ENCODE results near the gene ADAD2. TPM values are rescaled to one million over a fixed set of nuclear protein-coding genes. Genes with fewer than 3 reads are reported as not detected.

Gene ADAD2
- total RNA-seq, 1 donor from 2014 or later = 0.87 TPM

DNA sequence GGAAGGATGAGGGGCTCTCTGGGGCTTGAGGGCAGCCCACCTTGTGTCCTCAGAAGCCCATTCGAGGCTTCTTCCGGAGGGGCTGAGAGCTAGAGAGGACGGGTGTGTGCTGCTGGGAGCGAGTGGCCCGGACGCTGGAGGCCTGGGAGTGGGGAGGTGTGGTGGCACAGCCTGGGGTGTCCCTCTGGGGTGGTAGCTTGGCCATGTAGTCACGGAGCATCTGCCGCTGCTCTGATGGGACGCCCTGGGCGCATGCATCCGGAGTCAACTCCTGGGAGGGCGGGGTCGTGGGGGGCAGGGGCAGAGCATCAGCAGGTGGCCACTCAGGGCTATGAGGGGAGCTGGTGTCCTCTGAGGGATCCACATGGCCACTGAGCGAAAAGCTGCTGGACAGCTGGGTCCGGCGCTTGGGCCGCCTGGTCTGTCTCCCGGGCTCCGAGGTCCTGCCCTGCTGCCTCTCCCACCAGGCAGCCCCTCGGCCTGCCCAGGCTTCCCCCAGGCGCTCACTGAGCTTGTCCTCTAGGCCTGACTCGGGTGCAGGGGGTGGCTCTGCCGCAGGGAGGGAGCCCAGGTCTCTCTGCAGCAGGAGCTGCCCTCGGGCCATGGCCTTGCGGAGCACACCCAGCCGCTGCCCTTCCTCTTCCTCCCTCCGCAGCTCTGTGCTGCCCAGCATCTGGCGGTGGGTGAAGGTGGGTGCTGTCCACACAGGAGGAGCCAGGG is 11.9 kb upstream of the ADAD2 start:
- H3K9me3 Mint-ChIP-seq (ENCODE audit: unreplicated experiment) = no peaks in the 10 kb centered on the region
- peaks cover 4% of the 10 kb centered on the region for H3K27me3 Mint-ChIP-seq (ENCODE audit: unreplicated experiment)
- H3K4me3 Mint-ChIP-seq (ENCODE audit: unreplicated experiment) = no peak overlapping the region
- no peak for DNase-seq (ENCODE audit: low spot score)
- H3K27ac Mint-ChIP-seq (ENCODE audit: unreplicated experiment) = no peak overlapping the region
- peaks cover 11% of the 10 kb centered on the region for H3K4me1 Mint-ChIP-seq (ENCODE audit: unreplicated experiment)
- peaks cover 19% of the 10 kb centered on the region for H3K36me3 Mint-ChIP-seq (ENCODE audit: low read depth, unreplicated experiment)
- TF ChIP-seq, protein P1, sequence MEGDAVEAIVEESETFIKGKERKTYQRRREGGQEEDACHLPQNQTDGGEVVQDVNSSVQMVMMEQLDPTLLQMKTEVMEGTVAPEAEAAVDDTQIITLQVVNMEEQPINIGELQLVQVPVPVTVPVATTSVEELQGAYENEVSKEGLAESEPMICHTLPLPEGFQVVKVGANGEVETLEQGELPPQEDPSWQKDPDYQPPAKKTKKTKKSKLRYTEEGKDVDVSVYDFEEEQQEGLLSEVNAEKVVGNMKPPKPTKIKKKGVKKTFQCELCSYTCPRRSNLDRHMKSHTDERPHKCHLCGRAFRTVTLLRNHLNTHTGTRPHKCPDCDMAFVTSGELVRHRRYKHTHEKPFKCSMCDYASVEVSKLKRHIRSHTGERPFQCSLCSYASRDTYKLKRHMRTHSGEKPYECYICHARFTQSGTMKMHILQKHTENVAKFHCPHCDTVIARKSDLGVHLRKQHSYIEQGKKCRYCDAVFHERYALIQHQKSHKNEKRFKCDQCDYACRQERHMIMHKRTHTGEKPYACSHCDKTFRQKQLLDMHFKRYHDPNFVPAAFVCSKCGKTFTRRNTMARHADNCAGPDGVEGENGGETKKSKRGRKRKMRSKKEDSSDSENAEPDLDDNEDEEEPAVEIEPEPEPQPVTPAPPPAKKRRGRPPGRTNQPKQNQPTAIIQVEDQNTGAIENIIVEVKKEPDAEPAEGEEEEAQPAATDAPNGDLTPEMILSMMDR (IDR thresholded peaks at IDR 0.05; ENCODE audit: unreplicated experiment) = no peak

DNA sequence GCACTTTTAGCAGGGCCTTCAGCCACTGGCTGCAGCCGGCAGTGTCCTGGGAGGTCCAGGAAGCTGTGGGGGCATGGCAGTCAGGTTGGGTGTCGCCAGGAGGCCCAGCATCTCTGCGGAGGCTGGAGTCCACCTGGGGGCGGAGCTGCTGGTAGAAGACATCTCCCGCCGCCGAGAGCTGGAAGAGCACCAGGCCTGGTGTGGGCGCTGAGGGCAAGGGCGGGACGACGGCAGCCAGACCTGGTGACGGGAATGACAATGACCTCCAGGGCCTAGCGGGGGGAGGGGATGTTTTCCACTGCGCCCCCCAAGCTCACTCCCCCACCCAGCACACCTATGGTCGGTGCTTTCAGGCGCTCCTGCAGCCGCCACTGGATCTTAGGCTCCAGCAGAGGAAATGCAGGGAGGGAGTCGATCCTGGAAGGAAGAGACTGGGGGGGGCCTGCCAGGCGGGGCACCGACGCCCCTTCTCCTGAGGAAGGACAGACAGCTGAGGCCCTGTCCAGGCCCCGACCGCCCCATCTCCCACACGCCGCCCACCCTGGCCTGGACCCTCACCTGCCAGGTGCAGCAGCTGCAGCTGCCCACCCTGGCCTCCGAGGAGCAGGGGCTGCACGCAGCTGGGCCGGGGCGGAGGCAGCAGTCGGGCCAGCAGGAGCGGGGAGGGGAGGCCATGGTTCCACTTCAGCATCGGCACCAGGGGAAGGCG is 11.2 kb upstream of the ADAD2 start:
- Mint-ChIP-seq H3K4me3 (ENCODE audit: unreplicated experiment) (no peak overlapping the region), H3K27ac (ENCODE audit: unreplicated experiment) (no peak overlapping the region), H3K9me3 (ENCODE audit: unreplicated experiment) (no peaks in the 10 kb centered on the region), H3K27me3 (ENCODE audit: unreplicated experiment) (peaks cover 4% of the 10 kb centered on the region), H3K4me1 (ENCODE audit: unreplicated experiment) (peaks cover 17% of the 10 kb centered on the region), H3K36me3 (ENCODE audit: low read depth, unreplicated experiment) (peaks cover 23% of the 10 kb centered on the region)
- no peak for DNase-seq (ENCODE audit: low spot score)
- TF ChIP-seq, protein P1 (IDR thresholded peaks at IDR 0.05; ENCODE audit: unreplicated experiment) = no peak

DNA sequence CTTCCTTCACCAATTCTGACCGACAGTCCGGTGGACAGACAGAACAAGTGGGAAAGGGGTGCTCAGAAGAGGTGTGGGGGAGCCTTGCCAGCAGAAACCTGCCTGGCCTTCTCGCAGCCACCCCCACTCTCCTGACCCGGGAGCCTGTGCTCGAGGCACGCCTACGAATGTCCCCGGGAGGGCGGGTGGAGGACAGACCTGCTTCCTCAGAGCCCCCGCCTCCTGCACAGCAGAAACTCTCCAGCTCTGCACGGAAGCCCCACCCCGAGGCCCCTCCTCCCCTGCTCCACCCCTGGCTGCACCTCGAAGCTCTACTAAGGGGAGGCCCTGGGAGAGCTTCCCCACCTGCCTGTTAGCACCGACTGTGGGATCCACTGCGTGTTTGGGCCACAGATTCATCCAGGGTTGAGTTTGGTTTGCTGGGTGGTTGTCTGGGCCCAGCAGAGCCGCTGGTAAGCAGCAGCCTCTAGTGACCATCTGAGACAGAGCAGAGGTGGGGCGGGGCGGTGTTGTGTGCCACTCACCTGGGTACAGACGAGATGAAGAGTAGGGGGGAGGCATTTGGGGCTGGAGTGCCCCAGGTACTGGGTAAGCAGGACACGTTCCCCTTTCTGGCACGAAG is 10.3 kb upstream of the ADAD2 start:
- Mint-ChIP-seq H3K36me3 (ENCODE audit: low read depth, unreplicated experiment) (peaks cover 23% of the 10 kb centered on the region), H3K9me3 (ENCODE audit: unreplicated experiment) (no peaks in the 10 kb centered on the region), H3K27me3 (ENCODE audit: unreplicated experiment) (peaks cover 2% of the 10 kb centered on the region), H3K27ac (ENCODE audit: unreplicated experiment) (no peak overlapping the region), H3K4me3 (ENCODE audit: unreplicated experiment) (no peak overlapping the region), H3K4me1 (ENCODE audit: unreplicated experiment) (peaks cover 18% of the 10 kb centered on the region)
- no peak for DNase-seq (ENCODE audit: low spot score)
- TF ChIP-seq, protein P1 (IDR thresholded peaks at IDR 0.05; ENCODE audit: unreplicated experiment) = no peak

DNA sequence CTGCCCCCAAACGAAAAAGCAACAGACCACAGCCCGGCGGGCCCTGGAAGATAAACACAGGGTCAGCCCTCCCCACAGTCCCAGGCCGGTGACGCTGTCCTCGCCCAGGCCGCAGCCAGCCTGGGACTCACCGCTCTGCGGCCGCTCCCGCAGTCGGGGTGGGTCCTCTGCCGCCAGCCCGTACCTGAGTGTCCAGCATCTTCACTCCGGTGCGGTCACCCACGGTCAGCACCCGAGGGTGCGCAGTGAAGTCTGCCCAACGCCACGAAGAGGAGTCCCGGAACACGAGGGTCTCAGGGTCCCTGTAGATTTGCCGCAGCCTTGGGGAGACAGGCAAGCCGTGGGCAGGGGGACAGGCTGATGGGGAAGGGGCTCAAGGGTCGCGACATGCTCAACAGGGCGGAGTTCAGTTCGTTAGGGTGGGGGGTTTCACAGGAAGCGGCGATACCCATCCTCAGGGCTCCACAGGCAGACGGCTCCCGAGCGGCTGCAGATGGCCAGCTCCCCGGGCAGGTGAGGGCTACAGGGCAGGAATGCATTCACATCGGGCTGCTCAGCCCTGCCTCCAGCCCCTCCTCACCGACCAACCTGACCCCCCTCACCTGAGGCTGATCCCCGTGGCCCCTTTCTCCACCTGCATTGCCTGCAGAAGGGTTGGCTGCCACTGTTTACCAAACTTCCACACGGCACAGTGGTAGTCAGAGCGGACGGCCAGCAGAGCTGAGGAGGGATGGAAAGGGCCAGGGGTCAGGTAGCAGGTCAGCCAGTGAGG is 9.6 kb upstream of the ADAD2 start:
- DNase-seq (ENCODE audit: low spot score) = no peak
- no peaks in the 10 kb centered on the region for H3K9me3 Mint-ChIP-seq (ENCODE audit: unreplicated experiment)
- H3K4me1 Mint-ChIP-seq (ENCODE audit: unreplicated experiment) = peaks cover 23% of the 10 kb centered on the region
- H3K36me3 Mint-ChIP-seq (ENCODE audit: low read depth, unreplicated experiment) = peaks cover 23% of the 10 kb centered on the region
- no peak overlapping the region for H3K27ac Mint-ChIP-seq (ENCODE audit: unreplicated experiment)
- H3K27me3 Mint-ChIP-seq (ENCODE audit: unreplicated experiment) = peaks cover 2% of the 10 kb centered on the region
- no peak overlapping the region for H3K4me3 Mint-ChIP-seq (ENCODE audit: unreplicated experiment)
- TF ChIP-seq, protein P1 (IDR thresholded peaks at IDR 0.05; ENCODE audit: unreplicated experiment) = no peak
